C4-2B (cell line): Measurements from ENCODE around the gene ZNF146.
A peak's percentile ranks its signal among the peaks of the same experiment; 100 is the strongest.

ENCODE experiments used
- ZFX ChIP-seq: fragments of 450-650 bp; IDR thresholded peaks from 2 replicates; pipeline ENCODE4 v1.6.1; 2017
- TF ChIP-seq, protein P1 (sequence below): fragments of 450-650 bp; conservative IDR thresholded peaks from 2 replicates; pipeline ENCODE4 v1.5.1; 2017; ENCODE audit warnings: mild to moderate bottlenecking

- TF ChIP-seq, protein P1, sequence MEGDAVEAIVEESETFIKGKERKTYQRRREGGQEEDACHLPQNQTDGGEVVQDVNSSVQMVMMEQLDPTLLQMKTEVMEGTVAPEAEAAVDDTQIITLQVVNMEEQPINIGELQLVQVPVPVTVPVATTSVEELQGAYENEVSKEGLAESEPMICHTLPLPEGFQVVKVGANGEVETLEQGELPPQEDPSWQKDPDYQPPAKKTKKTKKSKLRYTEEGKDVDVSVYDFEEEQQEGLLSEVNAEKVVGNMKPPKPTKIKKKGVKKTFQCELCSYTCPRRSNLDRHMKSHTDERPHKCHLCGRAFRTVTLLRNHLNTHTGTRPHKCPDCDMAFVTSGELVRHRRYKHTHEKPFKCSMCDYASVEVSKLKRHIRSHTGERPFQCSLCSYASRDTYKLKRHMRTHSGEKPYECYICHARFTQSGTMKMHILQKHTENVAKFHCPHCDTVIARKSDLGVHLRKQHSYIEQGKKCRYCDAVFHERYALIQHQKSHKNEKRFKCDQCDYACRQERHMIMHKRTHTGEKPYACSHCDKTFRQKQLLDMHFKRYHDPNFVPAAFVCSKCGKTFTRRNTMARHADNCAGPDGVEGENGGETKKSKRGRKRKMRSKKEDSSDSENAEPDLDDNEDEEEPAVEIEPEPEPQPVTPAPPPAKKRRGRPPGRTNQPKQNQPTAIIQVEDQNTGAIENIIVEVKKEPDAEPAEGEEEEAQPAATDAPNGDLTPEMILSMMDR: no peak
- TF ChIP-seq ZFX: peak; percentile 89
Measured at GRCh38 chr19:36214386-36215275, at the start of gene ZNF146, which contains the start of gene ZNF565.
